Stomach (tissue), 9 donors: Measurements from ENCODE around the gene PARVB. TPM values are rescaled to one million over a fixed set of nuclear protein-coding genes. Genes with fewer than 3 reads are reported as not detected.

Experiments
- DNase-seq, 2 donors: peaks; one replicate each; pipeline versions ENCODE4 v3.0.0 to v3.0.0-alpha.2; 2013 to 2019
- H3K27ac ChIP-seq, 5 donors: fragments of 200-600 bp in 4 of 5; sonication (generic) in 4 of 5; one replicate each; pipeline ENCODE4 v1.5.1; 2013 to 2019; ENCODE audit warnings: mild to moderate bottlenecking in 1 of 5, moderate library complexity in 1 of 5
- H3K27me3 ChIP-seq, 3 donors: fragments of 200-600 bp; sonication (generic); one replicate each; pipeline ENCODE4 v1.5.1; 2017 to 2019; ENCODE audit warnings: mixed run types in 1 of 3
- H3K36me3 ChIP-seq, 4 donors: fragments of 200-600 bp; sonication (generic); 1 replicate in 3 of 4; 2 replicates in 1 of 4; pipeline ENCODE4 v1.5.1; 2016 to 2019
- H3K4me1 ChIP-seq, 4 donors: fragments of 200-600 bp; sonication (generic); one replicate each; pipeline ENCODE4 v1.5.1; 2016 to 2019
- H3K4me3 ChIP-seq, 4 donors: fragments of 200-600 bp; sonication (generic) in 3 of 4; one replicate each; pipeline ENCODE4 v1.5.1; 2016 to 2019; ENCODE audit warnings: mild to moderate bottlenecking in 1 of 4
- H3K9me3 ChIP-seq, 4 donors: fragments of 200-600 bp; sonication (generic); one replicate each; pipeline ENCODE4 v1.5.1; 2016 to 2019
- EP300 ChIP-seq: sonication (generic); formaldehyde crosslinking; IDR thresholded peaks from one replicate; pipeline ENCODE4 v1.6.1; 2017; ENCODE audit warnings: antibody characterized with exemption
- POLR2A ChIP-seq, 4 donors: fragments of 450-650 bp; IDR thresholded peaks; one replicate each; pipeline ENCODE4 v1.6.1; 2016; ENCODE audit warnings: antibody characterized with exemption in 4 of 4, control low read depth in 2 of 4, mild to moderate bottlenecking in 1 of 4, moderate library complexity in 1 of 4
- POLR2AphosphoS5 ChIP-seq, 3 donors: sonication (generic); formaldehyde crosslinking; IDR thresholded peaks; one replicate each; pipeline ENCODE4 v1.6.1; 2016; ENCODE audit warnings: antibody characterized with exemption in 3 of 3
- WGBS, 5 donors: extraction: QIAGEN DNeasy Blood & Tissue Kit in 3 of 5; methylation state at CpG; one replicate each; pipeline versions ENCODE4 v1.1.5 to v1.1.7; 2013 to 2018; 5-methylcytosine and 5-hydroxymethylcytosine counted together
- intact Hi-C: fragments of 100-400 bp; cut with DNase I; formaldehyde crosslinking; loops from one replicate; pipeline ENCODE4 v1.15.1; 2023; ENCODE audit warnings: low total_unique reads
- polyA plus RNA-seq, 3 donors: library from polyadenylated mRNA; stranded (reverse); fragments of 200-250 nt; gene quantifications; one replicate each; pipeline ENCODE4 v1.2.3, GENCODE V29; 2013
- total RNA-seq, 5 donors: library from RNA; depleted of rRNA; stranded (reverse); fragments of >200 nt; gene quantifications; one replicate each; pipeline versions ENCODE4 v1.1.0 to v1.2.3, GENCODE V29; 2014 to 2016
- TF ChIP-seq, protein P1 (sequence below), 7 experiments: fragments of 450-650 bp in 4 of 7; fragments of 200-600 bp in 3 of 7; sonication (generic) in 3 of 7; IDR thresholded peaks; one replicate each; pipeline ENCODE4 v1.5.1; 2016 to 2019; ENCODE audit warnings: antibody characterized with exemption in 7 of 7, control low read depth in 2 of 7, mild to moderate bottlenecking in 1 of 7
- donor health status: healthy with polysubstance abuse.
- donor health status: Bipolar disorder and iron deficiency.
- donor health status: healthy.

Gene PARVB
- total and polyA plus RNA-seq, 8 donors: 2.9 to 143 (median 19.1) TPM

DNA sequence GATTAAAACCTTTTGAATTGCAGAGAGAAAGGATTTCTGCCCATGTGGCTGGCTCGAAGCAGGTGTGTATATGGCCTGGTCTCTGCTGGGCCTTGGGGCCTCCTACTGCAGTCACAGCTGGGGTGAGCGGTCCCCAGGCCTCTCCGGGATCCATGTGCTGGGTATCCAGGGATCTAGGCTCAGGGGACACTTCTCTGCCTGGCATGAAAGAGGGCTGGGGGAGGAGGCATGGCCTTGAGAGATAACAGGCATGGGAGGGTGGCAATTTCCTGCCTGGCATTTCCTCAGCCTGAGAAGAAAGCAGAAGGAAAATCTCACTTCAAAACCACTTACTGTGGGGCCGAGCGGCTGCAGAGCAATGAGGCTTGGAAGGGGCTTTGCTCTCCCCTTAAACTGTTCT, 136.3 kb downstream of the PARVB start:
- no peak overlapping the region for H3K4me3 ChIP-seq
- WGBS, 5 donors: 77 to 97% (median 86%) methylated on average over 5 of the region's 5 CpGs
- intact Hi-C loops: no loop called here
- TF ChIP-seq, protein P1, sequence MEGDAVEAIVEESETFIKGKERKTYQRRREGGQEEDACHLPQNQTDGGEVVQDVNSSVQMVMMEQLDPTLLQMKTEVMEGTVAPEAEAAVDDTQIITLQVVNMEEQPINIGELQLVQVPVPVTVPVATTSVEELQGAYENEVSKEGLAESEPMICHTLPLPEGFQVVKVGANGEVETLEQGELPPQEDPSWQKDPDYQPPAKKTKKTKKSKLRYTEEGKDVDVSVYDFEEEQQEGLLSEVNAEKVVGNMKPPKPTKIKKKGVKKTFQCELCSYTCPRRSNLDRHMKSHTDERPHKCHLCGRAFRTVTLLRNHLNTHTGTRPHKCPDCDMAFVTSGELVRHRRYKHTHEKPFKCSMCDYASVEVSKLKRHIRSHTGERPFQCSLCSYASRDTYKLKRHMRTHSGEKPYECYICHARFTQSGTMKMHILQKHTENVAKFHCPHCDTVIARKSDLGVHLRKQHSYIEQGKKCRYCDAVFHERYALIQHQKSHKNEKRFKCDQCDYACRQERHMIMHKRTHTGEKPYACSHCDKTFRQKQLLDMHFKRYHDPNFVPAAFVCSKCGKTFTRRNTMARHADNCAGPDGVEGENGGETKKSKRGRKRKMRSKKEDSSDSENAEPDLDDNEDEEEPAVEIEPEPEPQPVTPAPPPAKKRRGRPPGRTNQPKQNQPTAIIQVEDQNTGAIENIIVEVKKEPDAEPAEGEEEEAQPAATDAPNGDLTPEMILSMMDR (IDR thresholded peaks at IDR 0.05): no peak
- TF ChIP-seq POLR2AphosphoS5 (IDR thresholded peaks at IDR 0.05) (no peak), POLR2A (IDR thresholded peaks at IDR 0.05) (no peak), EP300 (no peak)
- H3K9me3 ChIP-seq: no peaks in the 10 kb centered on the region
- no peaks in the 10 kb centered on the region for H3K27me3 ChIP-seq
- peaks cover 0 to 58% (median 32%) of the 10 kb centered on the region in 4 donors for H3K36me3 ChIP-seq
- H3K27ac ChIP-seq: peak overlapping the region in 1 of 5 donors; percentile 71
- H3K4me1 ChIP-seq: peaks cover 0 to 36% (median 12%) of the 10 kb centered on the region in 4 donors
- no peak for DNase-seq

GRCh38 chr22:44161673-44162072, 137.6 kb downstream of the PARVB start:
- WGBS, 5 donors: 85 to 91% (median 89%) methylated on average over 11 of the region's 11 CpGs
- intact Hi-C loops: no loop called here
- no peak for DNase-seq
- Histone ChIP-seq H3K27me3 (no peaks in the 10 kb centered on the region), H3K4me1 (peaks cover 0 to 36% (median 12%) of the 10 kb centered on the region in 4 donors), H3K36me3 (peaks cover 0 to 61% (median 35%) of the 10 kb centered on the region in 4 donors), H3K9me3 (no peaks in the 10 kb centered on the region), H3K27ac (no peak overlapping the region), H3K4me3 (no peak overlapping the region)
- TF ChIP-seq, protein P1 (IDR thresholded peaks at IDR 0.05): no peak

DNA sequence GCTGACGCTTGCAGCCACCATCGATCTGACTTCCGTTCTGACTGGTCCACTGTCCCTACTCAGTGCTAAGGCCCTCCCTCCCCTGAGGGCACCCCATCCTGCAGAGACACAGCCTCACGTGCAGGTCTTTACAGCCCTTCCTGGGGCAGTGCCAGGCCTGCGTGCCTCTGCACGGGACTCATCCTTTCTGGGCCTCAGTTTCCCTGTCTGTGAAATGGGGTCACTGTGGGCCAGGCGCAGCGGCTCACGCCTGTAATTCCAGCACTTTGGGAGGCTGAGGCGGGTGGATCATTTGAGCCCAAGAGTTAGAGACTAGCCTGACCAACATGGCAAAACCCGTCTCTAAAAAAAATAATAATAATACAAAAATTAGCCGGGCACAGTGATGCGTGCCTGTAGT, 138.9 kb downstream of the PARVB start:
- peaks cover 0 to 32% (median 12%) of the 10 kb centered on the region in 4 donors for H3K4me1 ChIP-seq
- DNase-seq: no peak
- no peaks in the 10 kb centered on the region for H3K9me3 ChIP-seq
- no peak overlapping the region for H3K27ac ChIP-seq
- intact Hi-C loops: no loop called here
- TF ChIP-seq POLR2A (IDR thresholded peaks at IDR 0.05) (no peak), POLR2AphosphoS5 (IDR thresholded peaks at IDR 0.05) (no peak)
- TF ChIP-seq, protein P1 (IDR thresholded peaks at IDR 0.05): no peak
- no peak overlapping the region for H3K4me3 ChIP-seq
- 90 to 93% (median 91%) methylated on average over 10 to 13 of the region's 13 CpGs for WGBS, 5 donors
- H3K36me3 ChIP-seq: peaks cover 0 to 57% (median 35%) of the 10 kb centered on the region in 4 donors
- no peaks in the 10 kb centered on the region for H3K27me3 ChIP-seq

GRCh38 chr22:44163536-44163935, 139.4 kb downstream of the PARVB start:
- Histone ChIP-seq H3K4me1 (peaks cover 0 to 26% (median 9%) of the 10 kb centered on the region in 4 donors), H3K9me3 (no peaks in the 10 kb centered on the region), H3K27ac (no peak overlapping the region), H3K36me3 (peaks cover 0 to 57% (median 37%) of the 10 kb centered on the region in 4 donors), H3K27me3 (no peaks in the 10 kb centered on the region), H3K4me3 (no peak overlapping the region)
- intact Hi-C loops: no loop called here
- TF ChIP-seq EP300: no peak
- TF ChIP-seq POLR2AphosphoS5 (IDR thresholded peaks at IDR 0.05): no peak
- TF ChIP-seq, protein P1 (IDR thresholded peaks at IDR 0.05): no peak
- TF ChIP-seq POLR2A (IDR thresholded peaks at IDR 0.05): no peak
- WGBS, 5 donors: 82 to 91% (median 89%) methylated on average over 18 of the region's 18 CpGs
- DNase-seq: no peak
